DND-41 (cell line): ENCODE data around the gene DGKH.
"Not testable (repeated sequence)": the region's sequence is repeated elsewhere in the genome, so short reads cannot be mapped to it uniquely, and the experiment has no call there.

Experiments used
- ATAC-seq: fragments of 200-7000 bp; cut with Tn5 transposase; 3 replicates; pipeline ENCODE4 v1.9.1; 2021; ENCODE audit warnings: low read depth; ENCODE audit not compliant: insufficient read depth
- DNase-seq: peaks from one replicate; pipeline ENCODE4 v3.0.0-alpha.2; 2020
- H2AFZ ChIP-seq: 2 replicates; pipeline ENCODE4 v1.6.0; 2012; ENCODE audit warnings: low read depth, low read length
- H3K27ac ChIP-seq: 2 replicates; pipeline ENCODE4 v1.5.1; 2012; ENCODE audit warnings: low read length, inconsistent platforms
- H3K27me3 ChIP-seq: fragments of 200-600 bp; sonication (generic); 2 replicates; pipeline ENCODE4 v1.6.0; 2012; ENCODE audit warnings: low read length, mild to moderate bottlenecking, inconsistent platforms; ENCODE audit not compliant: insufficient read depth, poor library complexity
- H3K36me3 ChIP-seq: 2 replicates; pipeline ENCODE4 v1.5.1; 2012; ENCODE audit warnings: low read length, inconsistent platforms; ENCODE audit not compliant: insufficient read depth
- H3K4me1 ChIP-seq: 2 replicates; pipeline ENCODE4 v1.5.1; 2012; ENCODE audit warnings: mild to moderate bottlenecking, low read length; ENCODE audit not compliant: insufficient read depth
- H3K4me2 ChIP-seq: 2 replicates; pipeline ENCODE4 v1.6.0; 2012; ENCODE audit warnings: mild to moderate bottlenecking, moderate library complexity, low read length, inconsistent platforms; ENCODE audit not compliant: insufficient read depth
- H3K4me3 ChIP-seq, 2 experiments: fragments of 200-600 bp in 1 of 2; shearing (Covaris generic) in 1 of 2; 2 replicates each; pipeline ENCODE4 v1.5.1; 2012 to 2016; ENCODE audit warnings: inconsistent platforms in 2 of 2, low read length in 2 of 2, mild to moderate bottlenecking in 2 of 2, low read depth in 1 of 2, moderate library complexity in 1 of 2
- H3K79me2 ChIP-seq: 2 replicates; pipeline ENCODE4 v1.6.0; 2012; ENCODE audit warnings: low read length, inconsistent platforms; ENCODE audit not compliant: insufficient read depth
- H3K9ac ChIP-seq: 2 replicates; pipeline ENCODE4 v1.6.0; 2012; ENCODE audit warnings: low read depth, mild to moderate bottlenecking, inconsistent platforms, low read length, moderate library complexity
- H3K9me3 ChIP-seq: 2 replicates; pipeline ENCODE4 v1.5.1; 2012; ENCODE audit warnings: low read length, moderate library complexity, mild to moderate bottlenecking, inconsistent platforms; ENCODE audit not compliant: insufficient read depth, severe bottlenecking
- H4K20me1 ChIP-seq: 2 replicates; pipeline ENCODE4 v1.6.0; 2012; ENCODE audit warnings: low read length; ENCODE audit not compliant: insufficient read depth
- CTCF ChIP-seq: IDR thresholded peaks from 2 replicates; pipeline ENCODE4 v1.5.1; 2012; ENCODE audit warnings: borderline replicate concordance, low read length, moderate library complexity, mild to moderate bottlenecking; ENCODE audit not compliant: poor library complexity, severe bottlenecking; ENCODE audit errors: extremely low read depth
- EZH2 ChIP-seq: IDR thresholded peaks from 3 replicates; pipeline ENCODE4 v1.6.1; 2012; ENCODE audit warnings: borderline replicate concordance, low read depth, mild to moderate bottlenecking, moderate library complexity, low read length, inconsistent platforms; ENCODE audit not compliant: severe bottlenecking

The DGKH gene

GRCh38 chr13:42223681-42224080 lies 175.2 kb downstream of the DGKH start:
- H4K20me1 ChIP-seq = no peaks in the 10 kb centered on the region
- H3K36me3 ChIP-seq = peaks cover 13% of the 10 kb centered on the region
- ATAC-seq = no peak
- no peak for DNase-seq
- H3K4me2 ChIP-seq = no peak overlapping the region
- H3K9ac ChIP-seq = no peak overlapping the region
- no peaks in the 10 kb centered on the region for H3K79me2 ChIP-seq
- H2AFZ ChIP-seq = no peak overlapping the region
- H3K9me3 ChIP-seq = no peaks in the 10 kb centered on the region
- H3K27me3 ChIP-seq = no peaks in the 10 kb centered on the region
- no peak overlapping the region for H3K4me3 ChIP-seq
- TF ChIP-seq EZH2 (no peak), CTCF (no peak)
- H3K4me1 ChIP-seq = no peaks in the 10 kb centered on the region
- H3K27ac ChIP-seq = no peak overlapping the region

- no peaks in the 10 kb centered on the region for H3K79me2 ChIP-seq
- no peak overlapping the region for H3K4me3 ChIP-seq
- ATAC-seq (no peak), DNase-seq (no peak)
- H3K27me3 ChIP-seq = no peaks in the 10 kb centered on the region
- no peaks in the 10 kb centered on the region for H3K9me3 ChIP-seq
- no peaks in the 10 kb centered on the region for H4K20me1 ChIP-seq
- H3K9ac ChIP-seq = no peak overlapping the region
- H2AFZ ChIP-seq = no peak overlapping the region
- no peaks in the 10 kb centered on the region for H3K4me1 ChIP-seq
- H3K27ac ChIP-seq = no peak overlapping the region
- TF ChIP-seq EZH2 (no peak), CTCF (no peak)
- peaks cover 19% of the 10 kb centered on the region for H3K36me3 ChIP-seq
- H3K4me2 ChIP-seq = no peak overlapping the region
Observed at GRCh38 chr13:42225051-42225450, 176.6 kb downstream of the DGKH start.

- not testable (repeated sequence) for H3K9me3 ChIP-seq, H2AFZ ChIP-seq, H3K27me3 ChIP-seq, H3K4me2 ChIP-seq, H3K4me1 ChIP-seq, H3K27ac ChIP-seq, H4K20me1 ChIP-seq, H3K4me3 ChIP-seq, ATAC-seq, DNase-seq, H3K9ac ChIP-seq, H3K79me2 ChIP-seq
- H3K36me3 ChIP-seq = peaks cover 14% of the 10 kb centered on the region
Observed at GRCh38 chr13:42226759-42227158, 178.3 kb downstream of the DGKH start.

- ATAC-seq = no peak
Observed at GRCh38 chr13:42228527-42228926, 180.1 kb downstream of the DGKH start.

More at GRCh38 chr13:42228527-42228926, 180.1 kb downstream of the DGKH start:
- no peaks in the 10 kb centered on the region for H3K27me3 ChIP-seq
- H3K36me3 ChIP-seq = peaks cover 14% of the 10 kb centered on the region
- H3K4me1 ChIP-seq = no peaks in the 10 kb centered on the region
- no peak overlapping the region for H3K4me3 ChIP-seq
- H2AFZ ChIP-seq = no peak overlapping the region
- H3K27ac ChIP-seq = no peak overlapping the region
- H3K4me2 ChIP-seq = no peak overlapping the region
- H3K9me3 ChIP-seq = no peaks in the 10 kb centered on the region
- DNase-seq = no peak
- no peak for TF ChIP-seq EZH2
- no peaks in the 10 kb centered on the region for H4K20me1 ChIP-seq
- H3K9ac ChIP-seq = no peak overlapping the region
- no peaks in the 10 kb centered on the region for H3K79me2 ChIP-seq
